GM19193 (cell line): ENCODE results near the gene ZNF850.

Experiments
- POLR2A ChIP-seq: IDR thresholded peaks from 4 replicates; pipeline ENCODE4 v1.6.1; 2011; ENCODE audit not compliant: insufficient read depth, insufficient read length; ENCODE audit errors: extremely low read depth

ZNF850 gene

GRCh38 chr19:36709423-36709822 lies 63.2 kb downstream of the ZNF850 start:
- no peak for TF ChIP-seq POLR2A

GRCh38 chr19:36707134-36707533 lies 65.5 kb downstream of the ZNF850 start:
- TF ChIP-seq POLR2A: no peak

GRCh38 chr19:36688058-36688457 lies 84.5 kb downstream of the ZNF850 start:
- TF ChIP-seq POLR2A: no peak

- peak; percentile 82 for TF ChIP-seq POLR2A
These were observed 85.2 kb downstream of the ZNF850 start, which contains the start of gene ZNF567 for GRCh38 chr19:36687214-36688056. Gene ZNF567, plus strand, starts transcription at chr19:36687612. Its CDS starts 7,256 bp downstream, at chr19:36694868.

GRCh38 chr19:36686365-36687213 lies 86.0 kb downstream of the ZNF850 start:
- TF ChIP-seq POLR2A: no peak

- TF ChIP-seq POLR2A: no peak
These were observed 86.8 kb downstream of the ZNF850 start for GRCh38 chr19:36685835-36686234.

- TF ChIP-seq POLR2A: no peak
These were observed 93.2 kb downstream of the ZNF850 start for GRCh38 chr19:36679455-36679854.

GRCh38 chr19:36674201-36674600 lies 98.4 kb downstream of the ZNF850 start:
- TF ChIP-seq POLR2A: no peak

GRCh38 chr19:36672368-36672767 lies 100.2 kb downstream of the ZNF850 start:
- no peak for TF ChIP-seq POLR2A

GRCh38 chr19:36668646-36669045 lies 104.0 kb downstream of the ZNF850 start:
- no peak for TF ChIP-seq POLR2A

GRCh38 chr19:36665832-36666231 lies 106.8 kb downstream of the ZNF850 start:
- TF ChIP-seq POLR2A: no peak
